ENCODE results near the gene TMOD1. TPM values are rescaled to one million over a fixed set of nuclear protein-coding genes. Genes with fewer than 3 reads are reported as not detected.

Gene TMOD1
- total RNA-seq, 1 donor from 2014 or later: 21.1 TPM

GRCh38 chr9:97560851-97561250 is 59.4 kb downstream of the TMOD1 start:
- H3K36me3 ChIP-seq: no peaks in the 10 kb centered on the region
- H3K27ac ChIP-seq: peak overlapping the region; percentile 88
- intact Hi-C loops (cut with DNase I): loop anchor here (5.0 kb wide), 2 partner anchors 36 to 59 kb away; partner anchors contain the start of gene TMOD1
- H3K4me1 ChIP-seq: peaks cover 72% of the 10 kb centered on the region
- H3K9me3 ChIP-seq: no peaks in the 10 kb centered on the region
- no peak for TF ChIP-seq POLR2AphosphoS5 (IDR thresholded peaks at IDR 0.05; ENCODE audit: insufficient read depth in 1 of 2, low read depth in 1 of 2)
- no peak for TF ChIP-seq CTCF (IDR thresholded peaks at IDR 0.05)
- no peak for TF ChIP-seq POLR2A (IDR thresholded peaks at IDR 0.05)
- H3K4me3 ChIP-seq: no peak overlapping the region
- no peak for DNase-seq (ENCODE audit: extremely low spot score in 2 of 2)
- no peaks in the 10 kb centered on the region for H3K27me3 ChIP-seq

- TF ChIP-seq CTCF (IDR thresholded peaks at IDR 0.05) (no peak), POLR2AphosphoS5 (IDR thresholded peaks at IDR 0.05; ENCODE audit: insufficient read depth in 1 of 2, low read depth in 1 of 2) (no peak), POLR2A (IDR thresholded peaks at IDR 0.05) (no peak)
- Histone ChIP-seq H3K27ac (peak overlapping the region; percentile 88), H3K4me3 (no peak overlapping the region), H3K27me3 (no peaks in the 10 kb centered on the region), H3K4me1 (peaks cover 65% of the 10 kb centered on the region), H3K9me3 (no peaks in the 10 kb centered on the region), H3K36me3 (no peaks in the 10 kb centered on the region)
- DNase-seq (ENCODE audit: extremely low spot score in 2 of 2): no peak
- intact Hi-C loops (cut with DNase I): loop anchor here (5.0 kb wide), 2 partner anchors 36 to 59 kb away; partner anchors contain the start of gene TMOD1
These were observed 60.0 kb downstream of the TMOD1 start for GRCh38 chr9:97561501-97561900.

- Histone ChIP-seq H3K4me3 (no peak overlapping the region), H3K4me1 (peaks cover 55% of the 10 kb centered on the region), H3K36me3 (peaks cover 0 to 8% of the 10 kb centered on the region in 2 donors), H3K27me3 (no peaks in the 10 kb centered on the region), H3K9me3 (no peaks in the 10 kb centered on the region), H3K27ac (peak overlapping the region; percentile 88)
- intact Hi-C loops (cut with DNase I): loop anchor here (5.0 kb wide), 2 partner anchors 35 to 60 kb away; partner anchors contain the start of gene TMOD1
- no peak for DNase-seq (ENCODE audit: extremely low spot score in 2 of 2)
- no peak for TF ChIP-seq POLR2AphosphoS5 (IDR thresholded peaks at IDR 0.05; ENCODE audit: insufficient read depth in 1 of 2, low read depth in 1 of 2)
- TF ChIP-seq CTCF (IDR thresholded peaks at IDR 0.05): no peak
- TF ChIP-seq POLR2A (IDR thresholded peaks at IDR 0.05): no peak
These were observed 61.1 kb downstream of the TMOD1 start for GRCh38 chr9:97562542-97562941.

GRCh38 chr9:97563458-97564135 is 62.1 kb downstream of the TMOD1 start:
- TF ChIP-seq POLR2A (IDR thresholded peaks at IDR 0.05) (no peak), CTCF (IDR thresholded peaks at IDR 0.05) (no peak), POLR2AphosphoS5 (IDR thresholded peaks at IDR 0.05; ENCODE audit: insufficient read depth in 1 of 2, low read depth in 1 of 2) (peak in 1 of 2 donors; percentile 28)
- Histone ChIP-seq H3K4me1 (peaks cover 47% of the 10 kb centered on the region), H3K4me3 (no peak overlapping the region), H3K9me3 (no peaks in the 10 kb centered on the region), H3K36me3 (peaks cover 0 to 8% of the 10 kb centered on the region in 2 donors), H3K27ac (peak overlapping the region; percentile 88), H3K27me3 (no peaks in the 10 kb centered on the region)
- DNase-seq (ENCODE audit: extremely low spot score in 2 of 2): peak in 1 of 2 donors; percentile 78
- intact Hi-C loops (cut with DNase I): loop anchor here (5.0 kb wide), 2 partner anchors 34 to 61 kb away; partner anchors contain the start of gene TMOD1

Data from vagina (tissue), 2 donors.